ENCODE measurements around the gene ENO2. TPM values are rescaled to one million over a fixed set of nuclear protein-coding genes. Genes with fewer than 3 reads are reported as not detected.

The ENO2 gene
- total RNA-seq, result 3.4 and 6.9 TPM in 2 replicates

GRCh38 chr12:6914246-6914946 lies at the start of gene ENO2:
Gene ENO2, plus strand, starts transcription at chr12:6914580. Its CDS starts 1,253 bp downstream, at chr12:6915833.

GRCh38 chr12:6867413-6868210 lies 46.8 kb upstream of the ENO2 start, which contains the start of gene TPI1:
Gene TPI1, plus strand, starts transcription at chr12:6867531. Its CDS starts 36 bp downstream, at chr12:6867567.

DNA sequence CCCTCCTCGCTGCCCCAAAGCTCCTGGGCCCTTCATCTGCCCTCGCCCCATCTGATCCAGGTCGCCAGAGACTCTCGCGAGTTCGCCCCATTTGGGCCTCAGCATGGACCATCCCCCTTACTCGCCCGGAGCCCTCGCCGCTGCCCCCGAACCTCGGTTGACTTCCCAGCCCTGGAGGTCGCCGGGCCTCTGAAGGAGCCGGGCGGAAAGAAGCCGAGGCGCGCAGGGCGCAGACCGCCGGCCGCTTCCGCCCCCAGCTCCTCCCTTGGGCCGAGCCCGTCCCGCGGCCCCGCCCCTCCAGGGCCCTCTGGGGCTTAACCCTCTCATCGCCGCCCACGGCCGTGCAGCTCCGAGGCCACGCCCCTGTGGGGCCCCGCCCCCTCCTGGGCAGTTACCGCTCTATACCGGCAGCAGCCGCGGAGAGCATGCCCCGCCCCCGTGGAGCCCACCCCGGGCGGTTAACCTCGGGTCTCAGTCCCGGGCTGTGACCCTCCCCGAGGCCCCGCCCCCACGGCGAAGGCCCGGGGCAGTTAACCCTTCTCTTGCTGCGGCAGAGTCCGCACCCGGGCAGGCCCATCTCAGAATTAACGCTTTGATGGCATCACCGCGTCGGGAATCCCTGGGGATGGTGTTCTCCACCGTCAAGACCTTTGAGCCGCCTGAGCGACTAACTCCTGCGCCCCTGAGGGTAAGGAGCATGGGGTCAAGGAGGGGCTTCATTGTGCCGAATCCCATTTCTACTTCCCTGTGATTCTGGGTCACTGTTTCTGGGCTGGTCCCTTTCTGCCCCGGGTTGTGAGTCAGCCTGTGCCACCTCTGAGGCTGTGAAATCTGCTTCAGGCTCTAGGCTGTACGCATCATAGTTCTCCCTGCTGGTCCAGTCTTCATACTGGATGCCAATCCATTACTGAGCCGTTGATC lies 41.0 kb upstream of the ENO2 start, which contains the start of gene SPSB2:
Gene SPSB2, minus strand, starts transcription at position 210 of the 921 bp plus-strand sequence. CDS start 402 bp downstream, outside the sequence.

DNA sequence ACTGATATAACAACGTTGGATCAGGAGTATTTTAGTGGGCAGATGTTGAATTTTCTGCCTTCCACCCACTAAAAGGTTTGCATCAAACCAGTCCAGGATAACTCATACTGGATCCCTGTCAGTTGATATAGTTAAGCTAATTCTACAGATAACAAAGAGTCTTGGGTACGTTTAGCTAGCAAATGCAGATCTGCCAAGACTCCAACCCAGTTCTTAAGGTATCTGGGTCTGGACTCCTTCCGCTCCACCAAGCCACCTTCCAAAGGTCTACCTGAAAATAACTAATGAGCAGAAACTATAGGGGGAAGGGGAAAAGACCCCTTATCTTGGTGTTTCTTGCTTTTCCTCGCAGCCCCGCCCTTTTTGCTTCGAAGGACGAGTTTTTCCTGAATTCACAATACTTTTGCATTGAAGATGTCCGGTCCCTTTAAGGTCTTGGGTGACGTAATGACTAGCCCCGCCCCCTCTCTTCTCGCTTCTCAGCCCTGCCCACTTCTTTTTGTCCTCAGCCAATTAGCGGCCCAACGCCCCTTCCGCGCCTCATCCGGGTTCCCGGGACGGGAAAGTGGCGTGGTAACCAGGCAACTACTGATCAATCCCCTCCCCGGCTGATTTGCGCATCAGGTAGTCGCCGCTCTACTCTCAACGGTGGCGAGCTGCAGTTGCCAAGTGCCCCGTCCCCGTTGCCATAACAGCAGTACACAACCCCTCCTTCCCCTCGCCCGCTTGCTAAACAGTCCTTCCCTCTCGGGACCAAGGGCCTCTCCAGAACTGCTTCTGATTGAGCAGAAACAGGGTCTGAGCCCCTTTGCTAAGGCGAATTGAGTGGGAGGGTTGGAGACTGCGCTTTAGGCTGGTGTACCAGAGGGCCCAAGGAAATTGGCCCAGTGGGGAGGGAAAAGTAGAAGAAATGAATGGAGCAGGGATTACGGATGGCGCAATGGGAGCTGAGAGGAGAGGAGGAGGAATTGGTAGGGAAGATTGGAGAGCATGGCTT lies 9.8 kb upstream of the ENO2 start, which contains the start of gene LRRC23:
Gene LRRC23, plus strand, starts transcription at position 543 of the 997 bp plus-strand sequence. CDS start 812 bp downstream, outside the sequence.

DNA sequence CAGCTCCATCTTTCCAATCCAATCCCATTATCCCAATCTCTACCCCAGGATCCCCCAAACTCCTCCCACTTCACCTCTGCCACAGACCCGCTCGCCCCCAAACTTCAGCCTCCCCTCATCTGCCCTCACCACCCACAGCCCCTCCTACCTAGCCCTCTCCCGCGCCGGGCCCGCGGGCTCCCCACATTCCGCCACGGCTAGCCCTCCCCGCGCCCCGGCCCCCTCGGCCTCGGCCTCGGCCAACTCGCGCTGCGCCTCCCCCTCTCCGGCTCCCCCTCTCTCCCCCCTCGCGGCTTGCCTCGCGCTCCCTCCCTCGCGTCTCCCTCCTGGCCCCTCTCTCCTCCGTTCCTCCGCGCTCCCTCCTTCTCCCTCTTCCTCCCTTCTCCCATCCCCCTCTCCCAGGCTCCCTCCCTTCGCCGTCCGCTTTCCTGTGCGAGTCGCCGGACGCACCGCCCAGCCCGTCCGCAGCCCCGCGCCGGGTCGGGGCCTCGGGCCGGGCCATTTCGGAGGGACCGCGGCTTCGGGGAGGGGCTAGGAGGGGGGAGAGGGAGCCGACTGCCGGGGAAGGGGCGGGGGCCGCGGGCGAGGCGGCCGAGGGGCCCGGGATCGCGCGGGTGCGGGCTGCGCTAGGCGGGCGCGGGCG lies 13.1 kb downstream of the ENO2 start, which contains the start of gene ATN1:
Gene ATN1, plus strand, starts transcription at position 581 of the 643 bp plus-strand sequence. CDS start 6,043 bp downstream, outside the sequence.

GRCh38 chr12:6943722-6944380 lies 29.5 kb downstream of the ENO2 start, which contains the start of the genes C12orf57 and RNU7-1:
Gene C12orf57, plus strand, starts transcription at chr12:6944022. Its CDS starts 100 bp downstream, at chr12:6944122.
Gene RNU7-1, plus strand, starts transcription at chr12:6943816.

DNA sequence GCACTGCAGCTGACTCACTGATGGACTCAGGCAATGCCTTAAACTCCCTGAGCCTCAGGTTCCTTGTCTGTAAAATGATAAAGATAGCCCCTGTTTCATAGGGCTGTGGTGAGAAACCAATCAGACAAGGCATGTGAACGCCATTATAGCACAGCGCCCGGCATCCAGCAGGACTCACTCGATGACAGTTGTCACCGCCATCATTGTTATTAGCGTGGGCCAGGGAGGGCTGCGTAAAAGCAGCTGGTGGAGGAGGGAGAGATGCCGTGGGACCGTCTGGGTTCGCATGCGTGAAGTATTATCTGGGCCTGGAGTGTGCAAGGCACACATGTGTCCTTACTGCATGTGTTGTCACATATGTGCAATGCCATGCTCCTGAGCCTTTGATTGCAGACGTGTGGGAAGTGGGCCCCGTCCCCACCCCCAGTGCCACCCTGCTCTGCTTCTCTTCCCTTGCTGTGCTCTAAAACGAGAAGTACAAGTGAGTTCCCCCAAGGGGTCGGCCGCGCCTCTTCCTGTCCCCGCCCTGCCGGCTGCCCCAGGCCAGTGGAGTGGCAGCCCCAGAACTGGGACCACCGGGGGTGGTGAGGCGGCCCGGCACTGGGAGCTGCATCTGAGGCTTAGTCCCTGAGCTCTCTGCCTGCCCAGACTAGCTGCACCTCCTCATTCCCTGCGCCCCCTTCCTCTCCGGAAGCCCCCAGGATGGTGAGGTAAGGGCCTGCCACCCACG lies 36.6 kb downstream of the ENO2 start, which contains the start of gene PTPN6:
Gene PTPN6, plus strand, starts transcription at position 546 of the 730 bp plus-strand sequence. Its CDS starts 157 bp downstream, at position 703.

Other genes with a start within 250 kb of the ENO2 start
- gene ZNF384, start 225.2 kb upstream of the ENO2 start, total RNA-seq, result 6.5 and 18.5 TPM in 2 replicates
- not detected in 2 replicates for gene PIANP, start 213.8 kb upstream of the ENO2 start, total RNA-seq
- gene COPS7A, start 190.5 kb upstream of the ENO2 start, total RNA-seq, result 27.8 and 75.8 TPM in 2 replicates
- 75.8 and 151 TPM in 2 replicates for gene MLF2, start 161.4 kb upstream of the ENO2 start, total RNA-seq
- gene PTMS, start 148.2 kb upstream of the ENO2 start, total RNA-seq, result 50.5 and 163 TPM in 2 replicates
- gene LAG3, start 142.1 kb upstream of the ENO2 start, total RNA-seq, result 0.13 and 0.16 TPM in 2 replicates
- gene CD4, start 125.1 kb upstream of the ENO2 start, total RNA-seq, result not detected in 2 replicates
- 0.50 and 1.5 TPM in 2 replicates for gene GPR162, start 92.8 kb upstream of the ENO2 start, total RNA-seq
- 10.4 and 30.2 TPM in 2 replicates for gene P3H3, start 86.2 kb upstream of the ENO2 start, total RNA-seq
- 0.44 TPM in 1 of 2 replicates, not detected in the other for gene GNB3, start 73.7 kb upstream of the ENO2 start, total RNA-seq
- gene CDCA3, start 63.3 kb upstream of the ENO2 start, total RNA-seq, result 7.0 and 13.4 TPM in 2 replicates
- 72.7 and 101 TPM in 2 replicates for gene USP5, start 62.4 kb upstream of the ENO2 start, total RNA-seq
- gene TPI1, start 47.0 kb upstream of the ENO2 start, total RNA-seq, result 873 and 896 TPM in 2 replicates
- 3.6 and 4.0 TPM in 2 replicates for gene SPSB2, start 41.3 kb upstream of the ENO2 start, total RNA-seq
- gene LRRC23, start 9.8 kb upstream of the ENO2 start, total RNA-seq, result 1.9 and 3.8 TPM in 2 replicates
- 13.4 and 23.4 TPM in 2 replicates for gene ATN1, start 13.4 kb downstream of the ENO2 start, total RNA-seq
- not detected in 2 replicates for gene RNU7-1, start 29.2 kb downstream of the ENO2 start, total RNA-seq
- 97.1 and 106 TPM in 2 replicates for gene C12orf57, start 29.4 kb downstream of the ENO2 start, total RNA-seq
- 0.97 and 3.2 TPM in 2 replicates for gene PTPN6, start 36.8 kb downstream of the ENO2 start, total RNA-seq
- gene PHB2, start 56.1 kb downstream of the ENO2 start, total RNA-seq, result 107 and 147 TPM in 2 replicates
- gene EMG1, start 56.3 kb downstream of the ENO2 start, total RNA-seq, result 35.9 and 41.9 TPM in 2 replicates
- 8.1 and 10.6 TPM in 2 replicates for gene LPCAT3, start 103.9 kb downstream of the ENO2 start, total RNA-seq
- 0.16 and 0.82 TPM in 2 replicates for gene C1S, start 146.1 kb downstream of the ENO2 start, total RNA-seq
- 1.0 and 4.0 TPM in 2 replicates for gene C1R, start 177.9 kb downstream of the ENO2 start, total RNA-seq
- gene C1RL, start 194.6 kb downstream of the ENO2 start, total RNA-seq, result 12.1 and 23.2 TPM in 2 replicates
- gene RBP5, start 214.3 kb downstream of the ENO2 start, total RNA-seq, result 0.32 and 0.38 TPM in 2 replicates
- gene CLSTN3, start 215.8 kb downstream of the ENO2 start, total RNA-seq, result 13.1 and 41.0 TPM in 2 replicates

Measured in bladder microvascular endothelial cell (primary cell).